ENCODE measurements around the gene STK32C. TPM values are rescaled to one million over a fixed set of nuclear protein-coding genes. Genes with fewer than 3 reads are reported as not detected.
A peak's percentile ranks its signal among the peaks of the same experiment; 100 is the strongest.

Gene STK32C
- total and polyA plus RNA-seq, 7 donors = 3.6 to 11.7 (median 6.6) TPM

DNA sequence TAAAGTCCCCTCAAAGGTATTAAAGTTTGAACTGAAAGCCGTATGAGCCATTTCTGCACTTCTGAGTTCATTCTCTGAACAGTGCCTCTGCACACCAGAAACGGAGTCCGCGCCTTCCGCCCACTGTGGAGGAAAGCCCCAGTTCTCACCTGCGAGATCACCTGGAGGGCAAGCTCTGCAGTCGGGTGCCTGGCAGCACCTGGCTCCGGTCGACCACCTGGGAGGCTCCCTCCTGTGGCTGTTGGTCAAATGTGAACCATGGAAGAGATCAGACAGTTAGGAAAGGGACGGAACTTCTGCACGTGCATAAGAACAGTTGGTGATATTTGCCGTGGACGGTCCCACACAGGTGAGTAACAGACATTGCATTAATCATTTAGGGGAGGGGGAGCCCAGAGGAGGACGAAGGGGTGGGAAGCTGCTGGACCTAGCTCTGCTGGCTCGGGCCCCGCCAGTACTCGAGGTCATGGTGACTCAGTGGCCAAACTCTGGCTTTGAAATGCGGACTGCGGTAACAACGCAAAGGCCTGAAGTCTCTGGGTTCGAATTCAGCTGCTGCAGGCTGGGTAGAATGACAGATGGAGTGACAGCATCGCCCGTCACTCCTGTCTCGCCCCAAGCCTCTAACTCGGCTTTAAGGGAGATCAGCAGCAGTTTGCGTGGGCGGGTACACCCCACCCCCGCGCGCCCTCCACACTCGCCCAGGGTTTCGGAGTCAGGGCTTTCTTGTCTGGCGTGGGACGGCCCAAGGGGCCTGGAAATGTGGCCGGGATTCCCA is 122.7 kb downstream of the STK32C start:
- WGBS, 3 donors = 42 to 45% (median 45%) methylated on average over 35 of the region's 35 CpGs
- DNase-seq (peak in 1 of 2 donors; percentile 39), ATAC-seq (peak in 1 of 4 donors; percentile 8)
- intact Hi-C loops (cut with DNase I) = no loop called here
- Histone ChIP-seq H3K4me3 (peak overlapping the region; percentile 57), H3K27ac (no peak overlapping the region), H3K27me3 (ENCODE audit: insufficient read depth in 3 of 3, low read length in 2 of 3) (peaks cover 0 to 71% (median 19%) of the 10 kb centered on the region in 3 donors), H3K4me1 (peaks cover 13% of the 10 kb centered on the region), H3K9me3 (no peaks in the 10 kb centered on the region), H3K36me3 (ENCODE audit: insufficient read depth in 1 of 2, low read depth in 1 of 2) (no peaks in the 10 kb centered on the region)
- no peak for TF ChIP-seq CTCF (IDR thresholded peaks at IDR 0.05)

DNA sequence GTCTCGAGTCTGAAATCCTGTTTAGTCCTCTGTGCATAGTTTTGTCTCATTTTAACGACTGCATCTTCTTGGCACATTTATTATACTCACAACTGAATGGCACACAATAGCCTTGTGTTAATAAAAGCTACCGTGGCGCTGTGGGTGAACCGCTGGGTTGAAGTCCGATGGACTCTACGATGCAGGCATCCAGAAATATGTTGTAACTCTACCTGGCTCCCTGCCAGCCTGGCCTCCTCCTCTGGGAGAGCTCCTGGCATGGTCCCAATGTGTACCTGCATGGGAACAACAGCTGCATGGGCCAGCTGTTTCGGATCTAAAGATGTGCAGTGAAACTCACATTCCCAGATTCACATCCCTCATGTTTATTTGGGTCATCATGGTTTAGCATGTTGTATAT is 124.7 kb downstream of the STK32C start:
- 55 to 61% (median 56%) methylated on average over 8 of the region's 8 CpGs for WGBS, 3 donors
- DNase-seq (peak in 1 of 2 donors; percentile 48), ATAC-seq (no peak)
- intact Hi-C loops (cut with DNase I) = no loop called here
- TF ChIP-seq CTCF (IDR thresholded peaks at IDR 0.05) = no peak
- Histone ChIP-seq H3K9me3 (no peaks in the 10 kb centered on the region), H3K27me3 (ENCODE audit: insufficient read depth in 3 of 3, low read length in 2 of 3) (peaks cover 0 to 57% (median 16%) of the 10 kb centered on the region in 3 donors), H3K4me3 (no peak overlapping the region), H3K36me3 (ENCODE audit: insufficient read depth in 1 of 2, low read depth in 1 of 2) (no peaks in the 10 kb centered on the region), H3K27ac (no peak overlapping the region), H3K4me1 (peaks cover 13% of the 10 kb centered on the region)

DNA sequence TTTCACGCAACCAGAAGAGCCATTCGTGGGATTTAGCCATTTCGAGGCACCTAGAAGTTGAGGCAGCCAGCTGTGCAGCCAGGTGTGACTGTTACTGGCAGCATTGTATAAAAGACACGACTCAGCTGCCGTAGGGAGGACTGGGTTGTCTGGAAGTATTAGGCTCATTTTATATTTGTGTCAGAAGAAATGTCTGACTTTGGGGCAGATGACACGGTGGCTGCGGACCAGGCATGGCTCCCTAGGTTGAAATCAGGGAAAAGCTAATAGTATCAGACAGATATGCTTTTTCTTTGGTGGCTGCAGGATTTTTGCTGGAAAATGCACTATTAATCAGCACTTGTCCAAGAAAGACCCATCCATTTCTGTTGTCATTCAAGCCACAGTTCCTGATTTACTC is 125.2 kb downstream of the STK32C start:
- Histone ChIP-seq H3K4me1 (peaks cover 12% of the 10 kb centered on the region), H3K27me3 (ENCODE audit: insufficient read depth in 3 of 3, low read length in 2 of 3) (peaks cover 0 to 53% (median 16%) of the 10 kb centered on the region in 3 donors), H3K4me3 (no peak overlapping the region), H3K36me3 (ENCODE audit: insufficient read depth in 1 of 2, low read depth in 1 of 2) (no peaks in the 10 kb centered on the region), H3K9me3 (no peaks in the 10 kb centered on the region), H3K27ac (no peak overlapping the region)
- TF ChIP-seq CTCF (IDR thresholded peaks at IDR 0.05) = no peak
- intact Hi-C loops (cut with DNase I) = no loop called here
- ATAC-seq (no peak), DNase-seq (peak in 1 of 2 donors; percentile 12)
- 68 to 78% (median 75%) methylated on average over 7 of the region's 7 CpGs for WGBS, 3 donors

GRCh38 chr10:132181691-132182425 is 125.9 kb downstream of the STK32C start:
- no peak for TF ChIP-seq CTCF (IDR thresholded peaks at IDR 0.05)
- no peaks in the 10 kb centered on the region for H3K36me3 ChIP-seq (ENCODE audit: insufficient read depth in 1 of 2, low read depth in 1 of 2)
- H3K27me3 ChIP-seq (ENCODE audit: insufficient read depth in 3 of 3, low read length in 2 of 3) = peaks cover 0 to 49% (median 10%) of the 10 kb centered on the region in 3 donors
- peak; percentile 6 to 41 for DNase-seq
- intact Hi-C loops (cut with DNase I) = no loop called here
- no peak overlapping the region for H3K27ac ChIP-seq
- no peaks in the 10 kb centered on the region for H3K9me3 ChIP-seq
- H3K4me3 ChIP-seq = no peak overlapping the region
- ATAC-seq = no peak
- 64 to 76% (median 68%) methylated on average over 25 of the region's 25 CpGs for WGBS, 3 donors
- peaks cover 8% of the 10 kb centered on the region for H3K4me1 ChIP-seq
